ENCODE measurements around the gene PRR5L.

PRR5L gene

DNA sequence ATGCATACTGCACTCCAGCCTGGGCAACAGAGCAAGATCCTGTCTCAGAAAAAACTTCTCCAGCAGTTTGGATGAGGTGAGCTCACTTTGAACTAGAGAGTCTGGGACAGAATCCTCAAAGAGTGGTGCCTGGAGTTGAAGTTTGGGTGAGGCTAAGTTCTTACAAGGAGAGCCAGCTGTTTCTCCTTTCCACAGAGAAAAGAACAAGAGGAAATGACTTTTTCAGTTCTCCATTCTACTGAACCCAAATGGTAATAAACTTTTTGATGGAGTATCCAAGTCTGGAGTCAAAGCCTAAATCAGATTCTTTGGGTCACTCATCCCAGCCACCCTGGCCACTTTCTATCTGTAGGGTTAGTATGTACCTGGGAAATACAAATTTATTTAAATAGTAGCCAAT, 111.3 kb downstream of the PRR5L start:
- no peak for DNase-seq

GRCh38 chr11:36408498-36409136, 112.5 kb downstream of the PRR5L start:
- DNase-seq, result no peak

DNA sequence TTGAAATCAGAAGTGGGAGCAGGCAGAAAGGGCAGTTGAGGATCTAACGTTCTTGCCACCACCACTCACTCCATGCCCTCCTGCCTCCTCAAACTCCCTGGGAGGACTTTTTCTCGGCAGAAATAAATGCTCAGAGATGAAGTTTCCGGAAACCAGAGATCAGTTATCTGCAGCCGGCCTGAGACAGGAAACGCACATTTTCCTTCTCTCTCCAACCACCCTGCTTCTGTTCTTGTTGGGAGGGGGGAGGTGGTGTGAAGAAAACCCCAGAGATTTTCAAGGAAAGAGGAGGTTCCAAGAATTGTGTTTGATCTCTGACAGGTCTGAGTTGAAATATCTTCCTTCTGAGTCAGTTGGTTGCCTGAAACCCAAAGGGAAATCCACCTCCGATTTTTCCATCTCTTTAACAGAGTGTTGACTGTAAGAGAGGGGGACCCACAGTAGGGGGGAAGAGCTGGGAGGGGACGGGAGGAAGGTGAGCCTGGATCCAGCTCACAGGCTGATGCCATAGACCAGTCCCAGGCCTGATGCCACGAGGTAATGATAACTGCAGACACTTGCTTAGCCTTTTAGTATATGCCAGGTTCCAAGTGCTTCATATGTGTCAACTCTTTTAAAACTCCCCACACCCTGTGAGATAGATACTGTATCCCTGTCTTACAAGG, 113.2 kb downstream of the PRR5L start:
- no peak for DNase-seq

GRCh38 chr11:36411202-36411640, 115.1 kb downstream of the PRR5L start:
- DNase-seq, result no peak

- DNase-seq, result no peak
These were observed 116.8 kb downstream of the PRR5L start for GRCh38 chr11:36412781-36413383.

DNA sequence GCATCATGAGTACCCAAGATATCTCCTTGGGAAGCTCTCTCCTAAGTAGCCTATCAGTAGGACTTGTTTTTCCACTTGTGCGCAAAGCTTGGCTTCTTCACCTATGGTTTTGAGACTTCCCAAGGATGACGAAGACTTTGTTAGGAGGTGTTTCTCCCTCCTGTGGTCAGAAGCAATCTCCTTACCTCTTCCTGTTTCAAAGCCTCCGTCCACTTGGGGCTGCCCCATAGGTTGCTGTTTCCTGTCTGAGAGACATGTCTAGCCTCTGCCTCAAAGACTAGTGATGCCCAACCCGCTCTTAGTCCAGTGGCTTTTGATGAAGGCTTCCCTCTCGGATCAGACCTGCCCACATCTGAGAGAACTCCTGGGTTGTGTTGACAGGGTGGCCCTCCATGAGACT, 121.1 kb downstream of the PRR5L start:
- no peak for DNase-seq

DNA sequence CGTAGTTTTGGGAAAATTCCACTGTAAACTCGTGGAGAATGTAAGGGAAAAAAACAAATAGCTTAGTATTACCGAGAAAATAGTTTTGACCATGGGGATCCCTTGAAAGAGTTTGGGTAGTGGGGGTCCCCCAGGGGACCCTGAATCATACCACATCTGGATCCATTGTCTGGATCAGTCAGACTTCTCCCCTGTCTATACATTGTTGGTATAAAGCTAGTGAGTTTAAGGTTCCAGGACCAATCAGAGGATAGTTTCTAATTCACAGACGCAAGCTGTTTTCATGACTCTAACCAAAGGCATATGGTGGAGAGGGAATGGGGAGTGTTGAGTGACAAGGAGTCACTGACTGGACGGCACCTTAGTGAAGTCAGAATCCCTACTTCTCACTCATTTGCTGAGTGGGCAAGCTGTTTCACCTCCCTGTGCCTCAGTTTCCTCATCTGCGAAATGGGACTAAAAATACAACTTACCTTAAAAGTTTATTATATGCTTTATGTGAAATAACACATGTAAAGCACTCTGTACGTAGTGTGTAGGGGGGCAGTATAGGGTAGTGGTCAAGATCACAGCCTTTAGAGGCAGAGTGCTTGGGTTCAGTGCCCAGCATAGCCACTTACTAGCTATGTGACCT, 123.8 kb downstream of the PRR5L start:
- DNase-seq, result no peak

- no peak for DNase-seq
These were observed 125.6 kb downstream of the PRR5L start for GRCh38 chr11:36421546-36422155.

DNA sequence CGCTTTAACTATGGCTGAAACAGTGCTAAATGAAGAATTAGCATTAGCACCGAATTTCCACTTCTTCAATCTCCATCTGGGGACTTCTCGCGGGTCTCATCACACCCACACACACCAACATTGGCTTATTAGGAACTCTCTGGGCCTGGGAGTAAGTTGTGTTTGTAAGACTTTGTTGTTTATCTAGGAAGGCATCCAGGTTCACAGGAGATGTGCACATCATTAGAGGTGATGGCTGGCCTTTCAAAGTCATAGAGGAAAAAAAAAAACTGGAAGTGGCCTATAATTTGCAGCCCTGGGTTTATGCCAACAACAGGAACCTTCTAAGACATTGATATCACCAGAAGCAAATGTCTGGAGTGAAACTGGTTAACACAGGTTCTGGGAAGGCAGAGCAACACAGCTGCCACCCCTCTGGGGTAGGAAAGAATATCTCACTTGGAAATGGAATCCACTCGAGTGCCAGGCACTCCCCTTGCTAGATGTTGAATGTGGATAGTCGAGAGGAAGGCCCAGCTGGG, 129.5 kb downstream of the PRR5L start:
- DNase-seq, result no peak

GRCh38 chr11:36426226-36426848, 130.2 kb downstream of the PRR5L start:
- DNase-seq, result no peak

- DNase-seq, result no peak
These were observed 131.0 kb downstream of the PRR5L start for GRCh38 chr11:36427079-36427478.

GRCh38 chr11:36427876-36428275, 131.8 kb downstream of the PRR5L start:
- no peak for DNase-seq

DNA sequence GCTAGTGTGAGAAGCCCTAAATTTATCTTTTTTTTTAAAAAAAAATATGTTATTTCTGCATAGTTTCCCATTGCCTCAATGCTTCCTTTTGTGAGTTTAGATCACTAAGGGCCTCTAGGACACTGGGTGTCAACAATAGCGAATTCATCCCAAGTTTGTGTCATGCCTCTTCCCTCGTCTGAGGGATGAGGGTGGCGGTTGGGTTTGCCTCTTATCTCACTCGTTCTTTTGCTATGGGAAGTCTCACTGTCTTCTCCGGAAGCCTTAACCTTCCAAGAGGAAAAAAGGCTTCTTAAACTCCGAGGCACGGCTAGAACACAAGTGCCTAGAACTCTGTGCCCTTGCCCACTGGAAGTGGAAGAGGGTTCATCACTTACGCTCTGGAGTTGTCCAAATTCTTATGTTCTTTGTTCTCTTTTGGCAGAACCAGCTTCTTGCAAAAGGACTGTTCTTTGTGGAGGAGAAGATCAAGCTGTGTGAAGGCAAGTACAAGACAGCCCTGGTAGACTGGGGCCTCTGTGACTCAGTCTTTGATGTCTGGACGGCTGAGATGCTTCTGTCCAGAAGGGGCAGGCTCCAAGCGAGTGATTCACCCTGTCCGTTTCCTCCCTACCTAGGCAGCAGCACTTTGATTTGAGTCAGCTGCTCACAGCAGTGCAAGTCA, 135.5 kb downstream of the PRR5L start:
- DNase-seq, result no peak

DNA sequence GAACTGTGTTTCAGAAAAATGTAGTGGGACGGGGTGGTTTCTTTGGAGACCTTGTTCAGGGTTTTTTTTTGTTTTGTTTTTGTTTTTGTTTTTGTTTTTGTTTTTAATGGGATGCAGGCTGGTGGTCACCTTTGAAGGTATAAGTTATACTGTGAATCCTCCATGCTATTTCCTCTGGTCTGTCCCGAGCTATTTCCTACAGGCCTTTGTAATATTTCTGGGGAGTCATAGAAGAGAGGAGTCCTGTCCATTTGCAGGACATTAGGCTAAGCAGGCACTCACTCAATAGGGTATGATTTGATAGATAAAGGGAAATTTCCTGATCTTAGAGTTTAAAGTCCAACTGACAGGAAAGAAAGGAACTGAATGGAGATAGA, 136.0 kb downstream of the PRR5L start:
- DNase-seq, result no peak

DNA sequence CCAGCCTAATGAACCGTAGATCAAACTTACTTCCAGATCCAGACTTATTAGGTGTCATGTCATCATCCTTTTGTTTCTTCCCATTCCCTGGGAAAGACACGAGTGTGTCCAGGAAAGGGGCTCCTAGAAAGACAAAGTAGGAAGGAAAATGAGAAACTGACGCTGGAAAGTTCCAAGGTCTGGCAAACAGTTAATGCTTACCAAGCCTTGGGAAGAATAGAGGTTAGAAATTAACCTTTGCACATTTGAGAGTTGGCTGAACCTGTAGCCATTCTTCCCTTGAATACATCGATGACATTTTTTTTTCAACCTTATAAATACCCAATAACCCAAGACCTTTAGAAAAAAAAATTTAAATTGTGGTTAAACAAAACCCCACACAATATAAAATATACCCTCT, 136.7 kb downstream of the PRR5L start:
- DNase-seq, result no peak

GRCh38 chr11:36436064-36436463, 140.0 kb downstream of the PRR5L start:
- no peak for DNase-seq

DNA sequence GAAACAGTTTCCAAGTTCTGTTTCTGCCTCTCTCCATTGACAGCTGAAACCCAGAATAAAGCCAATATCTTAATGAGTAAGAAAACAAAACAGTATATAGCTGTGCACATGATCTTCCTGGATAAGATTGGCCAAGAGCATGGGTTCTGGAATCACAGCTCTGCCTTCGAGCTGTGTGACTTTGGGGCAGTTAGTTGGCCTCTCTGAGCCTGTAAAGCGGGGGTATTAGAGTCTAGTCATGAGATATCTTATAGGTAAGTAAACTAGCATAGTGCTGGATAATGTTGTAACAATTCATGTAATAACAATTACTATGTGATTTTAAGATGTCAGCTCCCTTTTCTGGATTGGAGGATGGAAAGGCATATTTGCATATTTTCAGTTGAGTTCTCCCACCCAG, 140.5 kb downstream of the PRR5L start:
- DNase-seq, result no peak

GRCh38 chr11:36437413-36437812, 141.3 kb downstream of the PRR5L start:
- no peak for DNase-seq

GRCh38 chr11:36438126-36438525, 142.0 kb downstream of the PRR5L start:
- no peak for DNase-seq

- DNase-seq, result no peak
These were observed 145.6 kb downstream of the PRR5L start for GRCh38 chr11:36441610-36442208.

DNA sequence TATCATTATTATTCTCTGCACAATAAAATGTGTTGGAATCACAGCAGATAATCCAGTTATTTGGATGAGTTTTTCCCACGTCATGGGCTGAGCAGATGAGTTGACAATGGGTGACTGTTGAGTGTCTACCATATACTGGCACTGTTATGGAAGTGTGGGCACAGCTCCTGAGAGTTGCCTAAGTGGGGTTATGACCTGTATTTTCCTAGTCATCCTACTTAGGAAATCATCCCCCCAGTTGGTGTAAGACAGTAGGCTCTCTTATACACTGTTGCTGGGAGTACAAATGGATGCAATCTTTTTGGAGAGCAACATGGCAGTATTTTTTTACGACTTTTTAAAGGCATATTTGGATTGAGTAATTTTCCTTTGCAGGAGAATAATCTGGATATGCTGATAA, 147.6 kb downstream of the PRR5L start:
- no peak for DNase-seq

GRCh38 chr11:36446135-36446534, 150.0 kb downstream of the PRR5L start:
- DNase-seq, result no peak
